ENCODE data around the gene CRIM1.
A peak's percentile ranks its signal among the peaks of the same experiment; 100 is the strongest.

- no peak for TF ChIP-seq ATF3 (IDR thresholded peaks at IDR 0.05; ENCODE audit: insufficient read depth, low read depth, low read length)
- peak in 2 of 3 experiments; percentile 31 to 44; a peak in 2 of 4 replicates for TF ChIP-seq CTCF (IDR thresholded peaks at IDR 0.05; ENCODE audit: control extremely low read depth in 1 of 3, insufficient read depth in 1 of 3, low read depth in 1 of 3, low read length in 3 of 3)
- TF ChIP-seq POLR2A (IDR thresholded peaks at IDR 0.05; ENCODE audit: control extremely low read depth in 1 of 2, low read depth in 2 of 2, low read length in 2 of 2), result no peak
Measured at GRCh38 chr2:36357847-36358659, 2.5 kb downstream of the CRIM1 start.
